Measurements from ENCODE around the gene HOXA13.

HOXA13 gene

DNA sequence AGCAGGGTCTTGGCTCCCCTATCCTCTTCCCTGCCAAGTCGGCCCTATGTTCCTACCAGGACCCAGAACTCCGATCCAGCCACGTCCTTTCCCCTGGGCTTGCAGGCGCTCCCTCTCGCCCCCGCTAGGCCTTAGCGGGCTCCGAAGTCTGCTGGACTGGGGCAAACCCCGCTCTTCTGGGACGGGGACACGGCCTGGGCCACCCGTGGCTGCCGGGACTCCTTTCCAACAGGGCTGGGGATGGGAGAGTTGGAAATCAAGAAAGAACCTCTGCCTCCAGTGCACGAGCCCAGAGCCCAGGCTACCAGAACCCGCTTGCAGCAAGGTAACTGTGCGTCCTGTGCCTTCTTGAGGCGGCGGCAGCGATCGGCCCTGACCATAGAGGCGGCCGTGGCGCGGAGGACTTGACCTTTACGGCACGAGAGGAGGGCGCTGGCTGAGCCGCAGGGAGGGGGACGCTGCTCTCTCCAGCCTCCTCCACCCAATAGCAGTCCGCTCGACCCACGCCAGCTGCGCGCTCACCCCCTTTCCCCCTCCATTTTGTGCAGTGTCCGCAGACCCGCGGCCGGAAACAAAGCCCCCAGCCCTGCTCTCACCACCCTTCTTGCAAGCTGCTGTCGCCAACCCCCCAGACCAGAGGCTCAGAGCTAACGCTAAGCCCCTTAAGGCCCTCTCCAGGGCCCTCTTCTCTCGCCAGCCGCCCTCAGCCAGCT is 7.9 kb downstream of the HOXA13 start:
- DNase-seq = no peak

DNA sequence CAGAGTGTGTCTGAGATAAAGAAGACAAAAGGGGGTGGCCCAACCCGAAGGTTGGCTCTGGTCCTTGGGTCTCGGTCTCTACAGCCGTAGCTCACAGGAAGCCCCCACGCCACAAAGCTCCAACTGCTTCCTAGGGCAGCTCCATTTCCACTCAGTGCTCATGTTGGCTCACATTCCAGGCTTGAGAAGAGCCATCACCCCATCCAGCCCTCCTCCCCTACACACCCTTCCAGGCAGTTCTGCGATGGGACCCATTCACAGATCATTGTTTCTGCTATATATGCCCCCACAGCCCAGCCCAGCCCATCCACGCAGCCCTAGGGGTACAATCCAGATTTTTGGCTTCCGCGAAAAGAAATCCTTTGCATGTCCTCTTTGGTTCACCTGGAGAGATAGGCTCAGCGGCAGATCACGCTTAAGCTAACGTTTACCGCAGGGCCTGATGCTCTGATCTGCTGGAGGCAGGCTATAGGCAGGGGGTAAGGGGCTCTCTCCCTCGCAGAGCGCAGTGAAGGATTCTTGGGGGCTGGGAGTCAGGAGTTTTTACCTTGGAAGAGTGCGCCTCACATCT is 8.6 kb downstream of the HOXA13 start:
- no peak for DNase-seq

DNA sequence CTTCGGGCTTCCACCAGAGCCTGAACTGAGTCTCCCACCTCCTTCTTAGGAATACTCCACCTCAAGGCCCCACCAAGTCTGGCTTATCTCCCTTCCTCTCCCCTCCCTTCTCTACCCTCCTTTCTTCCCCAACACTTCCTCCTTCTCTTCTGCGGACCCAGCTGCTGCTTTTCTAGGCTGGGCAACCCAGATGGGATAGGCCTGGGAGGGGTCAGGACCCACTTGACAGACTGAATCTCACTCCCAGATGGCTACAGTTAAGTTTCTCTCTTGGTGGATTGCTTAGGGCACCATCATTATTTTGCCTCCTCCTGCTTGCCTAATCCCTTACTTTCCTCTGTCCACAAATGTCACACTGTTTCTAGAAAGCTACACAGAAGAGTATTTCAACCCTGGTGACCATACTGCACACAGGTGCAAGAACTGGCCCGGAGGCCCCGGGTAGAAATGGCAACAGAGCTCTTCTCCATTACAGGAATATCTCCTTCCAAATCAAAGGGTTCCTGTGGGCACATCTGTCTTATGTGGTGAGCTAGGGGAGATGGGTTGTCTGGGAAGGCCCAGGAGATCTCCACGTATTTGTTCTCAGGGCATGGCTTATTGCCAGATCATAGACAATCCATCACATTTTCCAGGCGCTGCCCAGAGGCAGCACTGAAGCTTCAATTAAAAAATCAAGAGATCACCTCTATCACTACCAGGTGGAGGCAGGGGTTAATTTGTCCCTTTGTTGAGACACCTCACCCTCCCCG is 9.7 kb downstream of the HOXA13 start:
- DNase-seq = no peak

DNA sequence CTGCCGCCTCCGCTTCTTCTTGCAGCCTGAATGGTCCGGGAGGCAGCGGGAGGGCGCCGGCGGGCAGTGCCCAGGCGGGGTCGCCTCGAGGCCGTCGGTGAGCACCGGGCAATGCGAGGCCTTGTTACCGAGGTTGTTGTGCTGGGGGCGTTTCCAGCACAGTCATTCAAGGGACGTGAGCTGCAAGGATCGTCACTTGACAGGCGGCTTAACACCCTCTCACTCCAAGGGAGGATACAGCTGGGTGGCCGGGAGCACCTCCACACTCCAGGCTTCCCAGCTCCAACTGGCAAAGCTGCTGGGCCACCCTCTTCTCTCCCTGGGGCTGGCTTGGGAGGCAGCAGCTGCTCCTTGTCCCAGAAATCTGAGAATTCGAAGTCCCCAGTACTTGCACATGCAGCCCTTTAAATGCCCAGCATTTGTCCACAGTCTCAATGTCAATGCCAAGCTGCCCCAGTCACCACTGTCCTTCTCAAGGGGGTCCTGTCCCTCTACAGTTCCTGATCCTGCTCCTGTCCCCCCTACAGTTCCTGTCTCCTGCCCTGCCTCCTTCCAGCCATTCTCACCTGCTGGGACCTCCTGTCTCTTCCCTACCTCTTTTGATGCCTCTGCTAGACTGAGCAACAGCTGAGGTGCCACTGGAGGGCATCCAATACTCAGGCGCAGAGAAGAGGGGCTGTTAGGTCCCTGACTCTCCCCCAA is 10.4 kb downstream of the HOXA13 start:
- DNase-seq = no peak

DNA sequence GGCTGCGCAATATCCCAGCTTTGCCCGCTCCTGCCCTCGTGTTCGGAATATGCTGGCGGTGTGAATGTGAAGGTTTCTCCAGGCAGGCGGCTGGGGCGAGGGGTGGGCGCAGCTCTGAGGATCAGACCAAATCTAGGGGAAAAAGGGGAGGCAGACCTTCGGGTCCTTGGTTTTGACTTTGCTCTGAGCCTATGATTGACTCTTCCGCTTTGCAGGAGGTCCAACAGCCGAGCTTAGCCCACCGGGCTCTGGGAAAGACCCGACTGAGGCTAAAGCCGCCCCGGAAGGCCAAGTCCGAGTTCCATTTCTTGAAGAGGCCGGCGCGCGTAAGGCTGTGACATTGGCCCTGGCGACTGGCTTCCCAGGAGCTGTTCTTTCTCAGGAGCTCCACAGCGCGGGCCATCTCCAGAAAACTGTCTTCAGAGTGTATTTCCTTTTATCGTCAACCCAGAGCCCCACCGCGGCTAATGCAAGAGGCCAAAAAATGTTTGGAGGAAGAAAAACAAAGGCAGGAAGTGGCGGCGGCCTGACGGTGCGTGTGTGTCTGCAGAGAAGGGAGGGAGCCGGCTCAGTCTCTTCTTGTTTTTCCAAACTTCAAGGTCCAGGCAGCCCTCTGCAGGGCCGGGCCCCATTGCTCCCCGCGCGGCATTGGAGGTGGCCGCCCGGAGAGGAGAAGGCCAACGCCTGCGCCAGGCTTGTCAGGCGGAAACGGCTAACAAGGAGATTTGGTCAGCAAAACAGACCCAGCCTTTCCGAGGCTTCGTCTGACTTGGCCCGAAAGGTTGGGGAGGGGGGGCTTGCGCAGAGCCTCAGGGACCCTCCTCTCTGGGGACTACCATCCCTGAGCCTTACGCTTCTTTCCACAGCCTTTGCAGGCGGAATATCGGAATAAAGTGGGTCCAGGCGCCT is 11.3 kb downstream of the HOXA13 start:
- DNase-seq = no peak

DNA sequence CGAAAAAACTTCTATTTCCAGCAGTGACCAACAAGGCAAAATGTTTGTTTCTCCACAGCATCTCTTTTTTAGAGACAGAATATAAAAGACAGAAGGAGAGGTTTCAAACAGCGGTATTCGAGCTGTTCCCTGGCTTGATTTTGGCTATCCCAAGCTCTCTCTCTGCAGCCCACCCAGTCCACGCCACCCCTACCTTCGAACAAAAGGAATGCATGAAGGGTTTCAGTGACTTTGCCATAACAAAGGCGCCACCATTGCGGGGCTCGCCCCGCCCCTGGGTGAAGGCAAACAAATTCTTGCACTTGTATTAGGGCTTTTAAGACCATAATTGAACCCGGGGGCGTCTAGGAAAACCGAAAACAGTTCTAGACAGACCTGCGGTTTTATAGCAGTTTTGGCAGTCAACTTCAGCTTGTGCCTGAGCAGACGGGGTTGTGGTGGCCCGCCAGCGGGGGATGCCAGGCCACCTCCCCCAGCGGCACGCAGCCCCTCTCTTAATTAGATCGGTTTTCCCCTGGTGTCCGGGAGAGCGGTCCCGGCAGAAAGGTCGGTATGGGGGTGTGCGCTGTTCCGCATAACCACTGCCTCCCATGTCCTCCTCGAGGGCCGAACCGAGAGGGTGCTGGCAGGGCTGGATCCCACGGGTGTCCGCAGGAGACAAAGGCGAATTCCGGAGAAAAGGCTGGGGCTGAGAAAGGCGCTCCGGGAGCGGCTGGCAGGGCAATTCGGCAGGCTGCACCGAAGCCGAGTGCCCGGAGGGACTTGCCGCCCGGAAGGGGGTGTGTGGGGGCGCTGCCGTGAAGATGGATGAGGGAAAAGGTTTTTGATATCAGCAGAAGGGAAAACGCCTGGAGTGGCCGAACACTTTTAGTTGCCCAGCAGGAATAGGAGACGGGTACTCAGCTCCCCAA is 12.2 kb downstream of the HOXA13 start:
- no peak for DNase-seq

DNA sequence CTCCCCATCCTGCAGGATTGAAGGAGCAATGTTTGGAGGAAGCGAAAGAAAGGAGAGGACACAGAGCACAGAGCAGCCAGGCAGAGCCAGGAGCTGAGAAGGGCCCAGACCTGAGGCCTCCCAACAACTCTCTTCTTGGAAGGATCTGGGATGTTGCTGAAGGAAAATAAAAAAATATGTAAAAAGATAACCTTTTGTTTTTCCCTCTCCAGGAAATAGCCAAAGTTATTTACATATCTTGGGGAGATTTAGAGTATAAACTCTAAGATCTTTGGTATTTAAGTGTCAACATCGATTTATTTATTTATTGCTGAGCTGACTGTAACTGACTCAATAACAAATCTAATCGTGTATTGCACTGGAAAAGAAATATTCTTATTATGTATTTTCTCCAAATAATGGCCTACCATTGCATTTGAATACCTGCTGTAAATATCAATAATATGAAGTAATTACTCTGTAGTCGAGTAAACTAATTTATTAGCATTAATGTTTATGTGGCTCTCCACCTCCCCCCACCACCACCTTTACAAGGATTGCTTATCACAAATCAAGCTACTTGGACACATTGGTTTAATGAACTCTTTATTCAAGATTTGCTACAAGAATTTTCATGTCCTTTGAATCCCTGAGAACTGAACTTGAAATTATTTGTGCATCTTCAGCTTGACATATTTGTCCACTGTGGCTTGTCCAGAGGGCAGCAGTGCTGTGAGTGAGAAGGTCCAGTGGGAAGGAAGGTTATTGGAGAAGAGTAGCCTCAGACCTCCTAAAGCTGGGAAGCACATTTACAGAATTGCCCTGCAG is 13.0 kb downstream of the HOXA13 start:
- DNase-seq = no peak

DNA sequence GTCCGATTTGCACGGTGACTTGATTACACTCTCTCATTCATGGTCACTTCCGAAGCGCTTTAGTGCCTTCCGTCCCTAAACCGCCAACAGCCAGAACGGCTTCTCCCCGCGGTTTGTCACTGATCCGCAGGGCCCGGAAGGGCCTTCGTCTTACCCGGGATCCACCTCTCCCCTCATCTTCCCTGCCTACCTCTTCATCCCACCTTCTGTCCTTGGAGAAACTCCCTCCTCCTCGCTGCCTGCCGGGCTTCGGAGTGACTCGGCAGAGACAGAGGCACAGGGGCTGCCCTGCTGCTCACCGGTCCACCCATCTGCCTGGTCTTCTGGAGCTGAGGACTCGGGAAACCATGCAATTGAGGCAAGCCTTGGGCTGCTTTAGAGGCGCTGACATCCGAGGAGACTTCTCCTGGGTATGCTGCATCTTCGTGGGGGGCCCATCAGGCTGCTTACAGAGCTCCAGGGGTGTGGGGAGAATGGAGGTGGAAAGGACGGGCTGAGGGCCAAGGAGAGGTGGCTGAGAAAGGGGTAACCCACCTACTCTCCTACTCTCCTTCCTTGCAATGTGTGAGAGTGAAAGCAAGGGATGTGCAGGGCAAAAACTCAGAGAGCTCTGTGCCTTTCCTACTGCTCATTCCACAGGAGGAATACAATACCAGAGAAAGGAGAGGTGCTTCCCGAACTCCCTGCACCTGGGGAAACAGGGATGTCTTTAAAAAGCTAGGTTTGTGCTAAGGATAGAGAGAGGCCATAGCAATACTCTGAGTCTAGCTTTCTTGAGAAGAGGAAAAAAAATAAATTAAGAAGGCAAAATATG is 13.8 kb downstream of the HOXA13 start:
- DNase-seq = peak in 1 of 2 experiments; percentile 40

DNA sequence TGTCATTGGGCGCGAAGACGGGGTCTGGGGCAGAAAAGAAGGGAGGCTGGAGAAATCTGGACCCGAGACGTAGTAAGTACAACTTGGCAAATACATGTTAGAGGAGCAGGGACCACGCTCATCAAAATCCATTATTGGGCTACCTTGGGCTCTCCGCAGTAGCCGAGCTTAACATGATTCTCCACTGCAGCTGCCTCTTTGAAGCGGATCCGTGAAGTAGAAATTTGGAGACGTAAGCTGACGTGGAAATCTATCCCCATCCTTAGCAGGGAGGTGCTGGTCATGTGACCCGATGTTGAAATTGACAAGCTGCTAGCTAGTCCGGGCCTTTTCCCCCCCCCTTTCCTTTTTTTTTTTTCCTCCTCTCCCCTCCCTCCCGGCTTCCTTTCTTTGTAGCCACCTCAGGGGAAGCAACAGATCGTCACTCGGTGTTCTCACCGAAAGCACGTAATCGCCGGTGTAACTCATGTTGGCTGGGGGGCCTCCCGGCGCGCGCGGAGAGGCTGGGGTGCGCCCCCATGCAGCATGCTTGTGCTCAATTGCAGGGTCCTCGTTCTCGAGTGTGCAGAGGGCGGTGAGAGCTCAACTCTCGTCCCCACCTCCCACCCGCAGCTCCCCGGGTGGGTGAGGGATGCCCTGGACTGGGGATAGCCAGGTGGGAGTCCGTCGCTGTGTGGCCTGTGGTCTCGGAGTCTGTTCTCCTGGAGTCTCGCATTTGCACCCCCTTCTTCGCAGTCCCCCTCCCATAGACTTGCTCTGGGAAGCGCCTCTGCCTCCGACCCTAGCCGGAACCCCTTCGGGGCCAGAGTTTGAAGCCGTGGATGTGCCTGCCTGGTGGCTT is 14.7 kb downstream of the HOXA13 start, which contains the start of gene HOXA11:
HOXA11 (minus strand) TSS at position 220 of the 841 bp plus-strand sequence; CDS start at position 132, 88 bp downstream.
- DNase-seq = peak in 1 of 2 experiments; percentile 75

DNA sequence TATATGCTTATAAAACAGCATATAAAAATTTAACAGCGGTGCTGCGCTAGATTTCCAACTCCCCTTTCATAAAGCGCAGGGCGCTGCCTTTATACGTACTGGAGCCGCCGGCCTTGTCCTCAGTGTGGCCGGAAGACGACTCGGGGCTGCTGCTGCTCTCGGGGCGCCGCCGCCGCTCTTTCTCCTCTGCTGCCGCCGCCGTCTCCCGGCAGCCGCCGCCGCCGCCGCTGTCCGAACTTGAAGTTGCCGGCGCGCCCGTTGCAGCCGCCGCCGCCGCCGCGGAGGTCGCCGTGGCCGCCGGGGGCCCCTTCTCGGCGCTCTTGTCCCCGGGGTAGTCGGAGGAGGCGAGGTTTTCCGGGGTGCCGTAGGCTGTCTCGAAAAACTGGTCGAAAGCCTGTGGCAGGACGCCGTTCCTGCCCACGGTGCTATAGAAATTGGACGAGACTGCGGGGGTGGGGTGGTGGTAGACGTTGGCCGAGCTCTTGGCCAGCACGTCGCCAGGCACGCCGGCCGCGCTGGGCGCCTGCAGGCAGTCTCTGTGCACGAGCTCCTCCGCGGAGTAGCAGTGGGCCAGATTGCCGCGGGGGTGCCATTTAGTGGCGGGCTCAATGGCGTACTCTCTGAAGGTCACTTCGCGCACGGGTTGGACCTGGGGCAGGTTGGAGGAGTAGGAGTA is 15.4 kb downstream of the HOXA13 start:
- peak in 1 of 2 experiments; percentile 75 for DNase-seq

DNA sequence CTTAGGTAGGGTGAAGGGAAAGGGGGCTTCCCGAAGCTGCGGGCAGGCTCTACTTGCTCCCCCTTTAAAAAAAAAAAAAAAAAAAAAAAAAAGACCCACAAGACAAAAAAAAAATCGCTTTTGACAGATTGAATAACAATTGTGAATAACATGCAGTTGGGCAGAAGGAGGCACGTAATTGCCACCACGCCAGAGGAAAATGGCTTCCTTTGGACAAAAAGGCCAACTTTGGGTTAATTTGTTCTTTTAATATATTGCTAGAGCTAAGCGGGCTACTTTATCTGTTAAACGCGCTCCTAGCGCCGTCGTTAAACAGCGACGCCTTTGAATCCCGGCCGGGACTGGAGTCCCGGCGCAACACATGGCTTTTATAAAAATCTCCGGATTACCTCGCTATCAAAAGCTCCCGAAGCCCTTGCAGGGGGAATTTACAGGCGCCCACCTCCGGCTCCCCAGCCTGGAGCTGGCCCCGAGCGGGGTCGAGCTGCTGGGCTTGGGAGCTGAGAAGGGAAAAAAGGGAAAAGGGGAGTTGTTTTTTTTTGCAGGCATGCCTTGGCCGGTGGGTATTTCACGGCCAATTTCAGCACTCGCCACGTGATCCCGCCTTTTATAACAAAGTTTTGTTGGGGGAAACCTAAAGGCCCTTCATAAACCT is 16.1 kb downstream of the HOXA13 start:
- DNase-seq = peak in 1 of 2 experiments; percentile 56

DNA sequence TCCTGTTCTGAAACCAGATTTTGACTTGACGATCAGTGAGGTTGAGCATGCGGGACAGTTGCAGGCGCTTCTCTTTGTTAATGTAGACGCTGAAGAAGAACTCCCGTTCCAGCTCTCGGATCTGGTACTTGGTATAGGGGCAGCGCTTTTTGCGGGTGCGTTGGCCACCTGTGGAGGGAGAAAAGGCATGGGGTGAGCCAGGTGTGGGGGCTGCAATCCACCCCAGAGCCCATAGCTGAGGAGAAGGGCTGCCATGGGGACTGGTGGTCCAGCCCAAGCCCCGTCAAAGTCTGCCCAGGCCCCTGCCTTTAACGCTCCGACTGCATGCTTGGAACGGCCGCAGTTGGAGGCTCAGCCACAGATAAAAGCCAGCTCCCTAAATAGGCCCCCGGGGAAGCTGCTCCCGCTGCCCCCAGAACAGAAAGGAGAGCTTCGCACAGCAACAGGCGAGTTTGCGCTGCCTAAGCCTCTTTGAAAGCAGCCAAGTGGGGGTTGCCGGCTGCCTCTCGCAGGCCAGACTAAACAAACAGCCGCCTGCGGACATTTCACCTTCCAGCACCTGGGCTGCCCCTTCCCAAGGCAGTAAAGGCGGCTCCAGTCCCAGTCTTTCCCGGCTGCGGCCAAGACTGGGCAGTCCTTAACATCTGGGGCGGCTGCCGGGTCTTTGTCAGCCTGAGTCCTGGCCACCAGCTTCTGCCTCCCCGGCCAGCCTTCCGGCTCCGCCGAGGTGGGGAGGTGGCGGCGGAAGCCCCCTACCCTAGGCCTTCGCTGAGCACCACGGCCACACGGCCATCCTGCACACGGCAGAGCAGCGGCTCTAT is 16.8 kb downstream of the HOXA13 start:
- DNase-seq = peak in 1 of 2 experiments; percentile 69

DNA sequence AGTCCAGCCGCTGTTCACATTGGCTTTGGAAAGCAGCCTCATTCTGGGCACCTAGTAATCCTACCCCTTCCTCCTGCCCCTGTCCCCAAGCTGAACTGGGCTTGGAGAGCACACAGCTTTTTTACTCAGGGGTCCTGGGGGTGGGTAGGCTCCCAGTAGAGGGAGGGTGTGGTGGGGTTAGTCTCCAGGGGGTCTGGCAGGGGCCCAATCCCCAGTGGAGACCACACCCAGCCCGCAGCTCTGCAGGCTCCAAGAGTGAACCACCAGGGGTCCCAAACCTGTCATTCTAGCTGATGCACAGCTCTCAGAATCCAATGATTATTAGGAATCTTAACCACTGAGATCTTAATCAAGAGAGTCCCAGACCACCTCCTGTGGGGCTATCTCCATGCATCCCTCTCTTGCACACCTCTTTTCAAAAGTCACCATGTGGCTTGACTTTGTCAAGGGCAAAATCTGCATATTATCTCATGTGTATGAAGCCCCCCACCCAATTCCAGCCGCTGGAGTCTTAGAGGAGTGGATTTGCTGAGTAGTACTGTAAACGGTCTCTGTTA is 17.5 kb downstream of the HOXA13 start:
- peak in 1 of 2 experiments; percentile 53 for DNase-seq

DNA sequence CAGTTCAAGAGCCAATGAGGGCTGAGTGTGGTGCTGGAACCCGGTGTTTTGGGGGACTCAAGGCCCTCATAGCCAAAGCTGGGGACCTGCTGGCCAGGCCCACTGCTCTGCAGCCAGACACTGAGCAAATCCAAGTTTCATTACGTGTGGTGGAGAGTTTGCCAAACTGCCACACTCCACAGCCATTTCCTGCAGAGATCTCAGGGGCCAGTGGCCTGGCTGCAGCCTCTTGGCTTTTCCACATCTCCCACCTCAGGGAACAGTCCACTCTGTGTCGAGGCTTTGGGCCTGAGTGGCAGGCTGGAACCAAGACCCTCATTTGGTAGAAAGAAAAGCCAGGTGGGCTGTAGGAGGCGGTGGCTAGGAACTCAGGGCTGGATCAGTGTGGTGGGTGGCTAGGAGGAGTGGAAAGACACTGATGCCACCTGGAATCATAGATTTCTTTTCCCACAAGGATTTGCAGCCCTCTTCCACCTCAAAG is 18.1 kb downstream of the HOXA13 start:
- no peak for DNase-seq

Measured in NCI-H526 (cell line).